Measurements from ENCODE around the gene ERAP2. TPM values are rescaled to one million over a fixed set of nuclear protein-coding genes. Genes with fewer than 3 reads are reported as not detected.

The ERAP2 gene
- total and polyA plus RNA-seq, 10 of the 15 experiments (the other 5 are each of a cell fraction or from before 2014, with no cell fraction given), result 4.0 to 28.7 (median 11.7) TPM

- TF ChIP-seq BCL3 (IDR thresholded peaks at IDR 0.05; ENCODE audit: borderline replicate concordance, insufficient read depth, low read depth, low read length, poor library complexity, severe bottlenecking) (no peak), ZNF24 (IDR thresholded peaks at IDR 0.05) (no peak), IKZF2 (IDR thresholded peaks at IDR 0.05) (peak in 1 of 2 experiments; percentile 27; a peak in 1 of 4 replicates), SP1 (IDR thresholded peaks at IDR 0.05; ENCODE audit: low read depth, low read length) (no peak), CBX3 (IDR thresholded peaks at IDR 0.05; ENCODE audit: borderline replicate concordance, low read depth) (no peak), YY1 (IDR thresholded peaks at IDR 0.05; ENCODE audit: low read depth, low read length) (0 out of 2 replicates have a peak, but pooled peaks have one; percentile 16)
Measured at GRCh38 chr5:96879665-96880064, 3.4 kb downstream of the ERAP2 start (continued).

GRCh38 chr5:96880444-96881164, 4.3 kb downstream of the ERAP2 start:
- in situ Hi-C loops (cut with MboI), result no loop called here
- FAIRE-seq, result no peak
- Histone ChIP-seq H2AFZ (ENCODE audit: control insufficient read depth, low read depth, low read length) (no peak overlapping the region), H3K79me2 (ENCODE audit: control insufficient read depth, insufficient read depth, low read length) (peaks cover 92% of the 10 kb centered on the region), H3K4me1 (ENCODE audit: control insufficient read depth, insufficient read depth, low read length) (peaks cover 42% of the 10 kb centered on the region), H3K9ac (ENCODE audit: control insufficient read depth, insufficient read depth, low read length) (0 out of 2 replicates have a peak overlapping the region, but pooled peaks have one; percentile 16), H3K4me3 (peak overlapping the region; percentile 51), H3K27ac (ENCODE audit: control insufficient read depth, insufficient read depth) (peak overlapping the region; percentile 59), H3K36me3 (ENCODE audit: control insufficient read depth in 2 of 2, insufficient read depth in 2 of 2, low read length in 1 of 2) (peaks cover 1 to 26% of the 10 kb centered on the region in 2 experiments; a peak in 3 of 4 replicates), H3K27me3 (replicated peaks in 1 of 2; ENCODE audit: control insufficient read depth in 2 of 2, insufficient read depth in 2 of 2, low read length in 1 of 2) (no peaks in the 10 kb centered on the region), H3K9me3 (replicated peaks; ENCODE audit: control insufficient read depth, insufficient read depth, low read length) (no peaks in the 10 kb centered on the region), H4K20me1 (ENCODE audit: control insufficient read depth, insufficient read depth) (no peaks in the 10 kb centered on the region), H3K4me2 (ENCODE audit: control insufficient read depth, insufficient read depth) (peak overlapping the region; percentile 98)
- ATAC-seq, result 0 out of 3 replicates have a peak, but pooled peaks have one; percentile 6
- ChIA-PET CTCF (interaction anchor here (1.1 to 6.7 kb wide), 6 partner anchors 10 to 51 kb away, joined by 3 to 55 read pairs (median 3); no protein-coding TSS in a partner anchor), SMC1A (ENCODE audit: uncharacterized antibody, unreplicated experiment) (interaction anchor here (0.9 to 10.5 kb wide), 8 partner anchors 11 to 128 kb away, joined by 3 to 169 read pairs (median 6); no protein-coding TSS in a partner anchor), POLR2A (interaction anchor here (0.6 to 5.9 kb wide), 8 partner anchors 10 to 75 kb away, joined by 3 to 31 read pairs (median 4); no protein-coding TSS in a partner anchor), RAD21 (ENCODE audit: unreplicated experiment) (interaction anchor here (0.6 to 12.0 kb wide), 4 partner anchors 12 to 18 kb away, joined by 3 to 142 read pairs (median 9); no protein-coding TSS in a partner anchor)
- WGBS (ENCODE audit: insufficient coverage, insufficient replicate concordance, low lambda C conversion rate, missing lambda C conversion rate), result 49% methylated on average over 4 of the region's 4 CpGs
- intact Hi-C loops (cut with micrococcal nuclease; ENCODE audit: unreplicated experiment), result no loop called here
- BruUV-seq (replicated peaks), result TSS peak; percentile 21
- no peak for DNase-seq (ENCODE audit: low read depth, low spot score)
- TF ChIP-seq BHLHE40 (IDR thresholded peaks at IDR 0.05; ENCODE audit: borderline replicate concordance in 1 of 2, low read depth in 2 of 2, low read length in 1 of 2) (no peak), ZBTB11 (CRISPR knock-in tag; IDR thresholded peaks at IDR 0.05) (no peak), E4F1 (IDR thresholded peaks at IDR 0.05; ENCODE audit: borderline replicate concordance, partially characterized antibody) (no peak), RELB (IDR thresholded peaks at IDR 0.05; ENCODE audit: low read depth) (no peak), MXI1 (IDR thresholded peaks at IDR 0.05; ENCODE audit: low read depth, low read length) (no peak)

Data from GM12878 (cell line).